ELF-1 (cell line): ENCODE measurements around the gene LPIN3.
A peak's percentile ranks its signal among the peaks of the same experiment; 100 is the strongest.
"Not testable (repeated sequence)": the region's sequence is repeated elsewhere in the genome, so short reads cannot be mapped to it uniquely, and the experiment has no call there.

ENCODE experiments used
- DNase-seq: peaks from one replicate; pipeline ENCODE4 v3.0.0-alpha.2; 2016; ENCODE audit warnings: low read depth, low spot score

LPIN3 gene, protein sequence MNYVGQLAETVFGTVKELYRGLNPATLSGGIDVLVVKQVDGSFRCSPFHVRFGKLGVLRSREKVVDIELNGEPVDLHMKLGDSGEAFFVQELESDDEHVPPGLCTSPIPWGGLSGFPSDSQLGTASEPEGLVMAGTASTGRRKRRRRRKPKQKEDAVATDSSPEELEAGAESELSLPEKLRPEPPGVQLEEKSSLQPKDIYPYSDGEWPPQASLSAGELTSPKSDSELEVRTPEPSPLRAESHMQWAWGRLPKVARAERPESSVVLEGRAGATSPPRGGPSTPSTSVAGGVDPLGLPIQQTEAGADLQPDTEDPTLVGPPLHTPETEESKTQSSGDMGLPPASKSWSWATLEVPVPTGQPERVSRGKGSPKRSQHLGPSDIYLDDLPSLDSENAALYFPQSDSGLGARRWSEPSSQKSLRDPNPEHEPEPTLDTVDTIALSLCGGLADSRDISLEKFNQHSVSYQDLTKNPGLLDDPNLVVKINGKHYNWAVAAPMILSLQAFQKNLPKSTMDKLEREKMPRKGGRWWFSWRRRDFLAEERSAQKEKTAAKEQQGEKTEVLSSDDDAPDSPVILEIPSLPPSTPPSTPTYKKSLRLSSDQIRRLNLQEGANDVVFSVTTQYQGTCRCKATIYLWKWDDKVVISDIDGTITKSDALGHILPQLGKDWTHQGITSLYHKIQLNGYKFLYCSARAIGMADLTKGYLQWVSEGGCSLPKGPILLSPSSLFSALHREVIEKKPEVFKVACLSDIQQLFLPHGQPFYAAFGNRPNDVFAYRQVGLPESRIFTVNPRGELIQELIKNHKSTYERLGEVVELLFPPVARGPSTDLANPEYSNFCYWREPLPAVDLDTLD

GRCh38 chr20:41340327-41341055 lies at the start of gene LPIN3:
Gene LPIN3 (plus strand): TSS chr20:41340821. CDS start chr20:41345804, 4,983 bp downstream.
- DNase-seq = peak; percentile 98

DNA sequence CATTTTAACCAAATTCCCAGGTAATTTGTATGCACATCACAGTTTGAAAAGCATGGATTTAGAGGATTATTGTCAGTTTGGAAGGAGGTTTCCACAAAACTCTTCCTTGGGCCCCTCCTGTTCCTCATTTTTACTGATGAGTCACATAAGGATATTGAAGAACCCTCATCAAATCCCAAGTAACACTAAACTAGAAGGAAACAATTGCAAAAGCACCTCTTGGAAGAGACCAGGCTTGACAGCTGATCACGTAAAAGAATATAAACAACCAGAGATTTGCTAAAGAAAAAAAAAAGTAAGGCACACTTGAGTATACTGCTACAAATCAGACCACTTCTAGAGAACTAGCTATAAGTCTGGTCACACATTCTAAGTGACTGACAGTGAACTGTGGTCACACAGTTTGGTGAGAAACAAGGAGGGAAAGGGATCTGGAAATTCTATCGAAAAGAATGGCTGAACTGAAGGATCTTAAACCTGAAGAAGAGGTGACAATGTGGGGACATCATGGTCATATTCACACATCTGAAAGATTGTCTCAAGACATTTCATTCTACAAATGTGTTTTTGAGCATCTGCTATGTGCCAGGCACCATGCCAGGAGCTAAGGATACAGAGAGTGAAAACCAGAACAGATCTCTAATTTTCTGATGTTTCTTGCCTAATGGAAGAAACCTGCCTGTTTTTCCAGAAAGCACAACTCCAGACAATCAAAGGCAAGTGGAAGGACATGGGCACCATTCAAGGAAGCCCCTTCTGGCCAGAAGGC lies 47.2 kb upstream of the LPIN3 start:
- no peak for DNase-seq

- DNase-seq = no peak
Measured at GRCh38 chr20:41299899-41300298, 40.7 kb upstream of the LPIN3 start.

DNA sequence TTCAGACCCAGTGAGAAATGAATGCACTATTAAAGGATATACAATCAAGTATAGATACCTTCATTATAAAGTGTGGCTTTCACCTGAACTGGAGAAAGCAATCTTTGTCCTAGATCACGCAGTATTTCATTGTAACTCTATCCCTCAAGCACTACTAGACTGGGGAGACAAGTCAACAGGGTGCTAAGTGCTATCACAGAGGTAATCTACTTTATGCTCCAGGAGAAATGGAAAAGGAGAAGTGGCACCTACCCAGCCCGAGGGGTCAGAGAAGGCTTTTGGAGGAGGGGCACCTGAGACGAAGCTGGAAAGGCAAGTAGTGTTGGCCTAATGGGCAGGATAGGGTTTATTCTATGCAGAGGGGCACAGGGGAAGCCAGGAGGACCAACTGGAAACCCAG lies 40.2 kb upstream of the LPIN3 start:
- no peak for DNase-seq

DNA sequence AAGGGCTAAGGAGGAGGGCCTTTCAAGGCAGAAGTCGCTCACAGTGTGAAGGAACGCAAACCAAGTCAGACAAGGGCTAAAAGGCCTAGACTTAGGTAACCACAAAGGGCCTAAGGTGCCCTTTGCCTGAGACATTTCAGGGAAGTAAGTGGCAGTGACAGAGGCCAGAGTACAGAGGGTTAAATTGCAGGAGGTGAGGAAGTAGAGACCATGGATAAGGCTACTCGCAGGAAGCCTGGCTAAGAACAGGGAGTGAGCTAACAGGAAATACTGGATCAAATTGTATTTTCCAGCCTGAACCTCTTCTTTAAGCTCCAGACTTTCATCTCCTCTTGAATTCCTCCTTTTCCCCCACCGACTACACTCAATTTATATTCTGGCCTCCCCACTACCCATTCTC lies 39.7 kb upstream of the LPIN3 start:
- DNase-seq = no peak

DNA sequence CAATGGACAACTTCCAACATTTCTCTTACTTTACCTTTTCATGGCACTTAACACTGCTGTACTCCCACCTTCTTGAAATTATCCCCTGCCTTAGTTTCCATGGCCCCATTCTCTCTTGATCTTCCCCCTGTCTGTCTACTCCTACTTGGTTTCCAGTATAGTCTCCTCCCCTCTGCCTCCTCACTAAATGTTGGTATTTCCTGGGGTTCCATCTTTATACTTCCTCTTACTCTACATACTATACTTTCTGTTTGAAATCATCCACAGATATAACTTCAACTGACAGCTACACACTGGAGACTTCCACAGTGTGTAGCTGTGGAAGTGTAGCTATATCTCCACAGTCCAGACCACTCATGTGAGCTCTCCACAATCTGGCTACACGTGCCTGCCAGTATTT lies 36.6 kb upstream of the LPIN3 start:
- DNase-seq = no peak

- DNase-seq = no peak
Measured at GRCh38 chr20:41304424-41305079, 36.1 kb upstream of the LPIN3 start.

DNA sequence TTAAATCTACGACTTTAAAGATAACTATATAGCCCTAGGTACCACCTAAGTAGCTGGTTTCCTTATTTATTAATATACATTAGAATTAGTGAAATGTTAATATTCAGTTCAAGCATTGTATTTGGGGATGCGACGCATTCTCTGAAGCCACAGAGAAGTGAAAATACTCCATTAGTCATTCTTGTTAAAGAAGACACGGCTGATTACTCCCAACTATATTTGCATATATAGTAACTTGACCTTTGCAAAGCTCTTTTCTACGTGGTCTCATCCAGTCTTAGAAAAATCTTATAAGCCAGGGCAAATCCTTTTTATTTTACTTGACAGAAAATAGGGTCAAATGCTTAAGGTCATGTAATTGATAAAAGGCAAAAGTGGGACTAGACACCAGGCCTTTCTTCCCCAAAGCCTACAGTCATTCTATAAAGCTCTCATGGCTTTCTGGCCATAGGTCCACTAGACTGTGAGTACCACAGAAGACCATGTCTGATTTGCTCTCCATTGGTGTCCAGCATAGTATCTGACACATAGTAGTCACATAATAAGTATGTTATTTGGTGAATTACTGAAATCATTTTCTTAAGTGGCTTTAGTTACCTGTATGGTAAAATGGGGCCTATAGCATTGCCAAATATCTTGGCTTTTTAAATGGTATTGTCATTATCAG lies 34.4 kb upstream of the LPIN3 start:
- no peak for DNase-seq

- DNase-seq = no peak
Measured at GRCh38 chr20:41307021-41307420, 33.6 kb upstream of the LPIN3 start.

- no peak for DNase-seq
Measured at GRCh38 chr20:41308290-41308711, 32.3 kb upstream of the LPIN3 start.

DNA sequence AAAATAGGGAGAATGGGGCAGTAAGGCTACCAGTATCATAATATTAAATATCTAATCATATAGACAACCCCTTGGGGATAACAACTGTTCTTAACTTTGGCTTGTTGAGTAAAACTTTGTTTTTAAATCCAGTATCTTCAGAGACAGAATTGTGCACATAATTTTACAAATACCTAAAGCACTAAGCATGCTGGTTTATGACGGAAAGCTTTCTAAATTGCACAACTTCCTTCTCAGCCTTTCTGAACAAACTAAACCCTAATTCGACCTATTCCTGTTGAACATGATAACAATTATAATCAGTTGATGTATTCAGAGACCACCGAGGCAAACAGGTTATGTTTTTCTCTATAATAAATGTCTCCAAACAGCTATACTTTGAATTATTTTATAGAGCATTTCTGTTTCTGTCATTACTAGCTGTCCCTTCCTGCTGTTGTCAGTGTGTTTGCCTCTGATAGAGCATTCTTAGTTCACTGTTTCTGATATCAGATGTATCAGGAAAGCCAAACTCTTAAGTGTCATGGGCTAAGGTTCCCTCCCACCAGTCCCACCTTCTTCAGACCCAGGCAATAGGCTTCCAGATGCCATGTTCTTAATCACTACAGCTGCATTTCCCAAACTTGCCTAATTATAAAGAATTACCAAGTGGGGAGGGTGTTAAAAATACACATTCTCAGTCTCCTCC lies 31.8 kb upstream of the LPIN3 start:
- no peak for DNase-seq

- no peak for DNase-seq
Measured at GRCh38 chr20:41309817-41310216, 30.8 kb upstream of the LPIN3 start.

DNA sequence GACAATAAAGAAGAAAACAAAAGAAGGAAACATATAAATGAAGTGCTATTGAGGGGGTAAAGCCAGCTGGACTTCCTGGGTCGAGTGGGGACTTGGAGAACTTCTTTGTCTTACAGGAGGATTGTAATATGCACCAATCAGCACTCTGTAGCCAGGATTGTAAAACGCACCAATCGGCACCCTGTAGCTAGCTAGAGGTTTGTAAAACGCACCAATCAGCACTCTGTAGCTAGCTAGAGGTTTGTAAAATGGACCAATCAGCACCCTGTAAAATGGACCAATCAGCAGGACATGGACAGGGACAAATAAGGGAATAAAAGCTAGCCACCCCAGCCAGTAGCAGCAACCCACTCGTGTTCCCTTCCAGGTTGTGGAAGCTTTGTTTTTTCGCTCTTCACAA lies 28.6 kb upstream of the LPIN3 start:
- DNase-seq = not testable (repeated sequence)

- DNase-seq = no peak
Measured at GRCh38 chr20:41314386-41314785, 26.2 kb upstream of the LPIN3 start.

DNA sequence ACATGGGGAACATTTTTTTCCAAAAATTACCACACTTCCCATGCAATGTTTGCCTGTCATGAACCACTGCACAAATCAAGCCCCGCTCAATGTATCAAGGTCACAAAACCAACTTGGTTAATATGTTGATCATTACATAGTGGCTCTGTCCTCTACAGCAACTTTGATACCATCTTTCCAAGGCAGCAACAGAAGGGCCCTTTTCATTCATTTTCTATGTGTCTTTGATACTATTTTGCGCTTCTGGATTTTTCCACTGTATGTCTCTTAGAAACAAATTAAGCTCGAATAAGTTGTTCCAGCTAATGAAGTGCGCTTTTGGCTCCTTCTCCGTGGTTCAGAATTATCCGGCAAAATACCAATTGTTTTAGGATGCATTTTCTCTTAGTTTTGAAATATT lies 24.6 kb upstream of the LPIN3 start:
- no peak for DNase-seq

DNA sequence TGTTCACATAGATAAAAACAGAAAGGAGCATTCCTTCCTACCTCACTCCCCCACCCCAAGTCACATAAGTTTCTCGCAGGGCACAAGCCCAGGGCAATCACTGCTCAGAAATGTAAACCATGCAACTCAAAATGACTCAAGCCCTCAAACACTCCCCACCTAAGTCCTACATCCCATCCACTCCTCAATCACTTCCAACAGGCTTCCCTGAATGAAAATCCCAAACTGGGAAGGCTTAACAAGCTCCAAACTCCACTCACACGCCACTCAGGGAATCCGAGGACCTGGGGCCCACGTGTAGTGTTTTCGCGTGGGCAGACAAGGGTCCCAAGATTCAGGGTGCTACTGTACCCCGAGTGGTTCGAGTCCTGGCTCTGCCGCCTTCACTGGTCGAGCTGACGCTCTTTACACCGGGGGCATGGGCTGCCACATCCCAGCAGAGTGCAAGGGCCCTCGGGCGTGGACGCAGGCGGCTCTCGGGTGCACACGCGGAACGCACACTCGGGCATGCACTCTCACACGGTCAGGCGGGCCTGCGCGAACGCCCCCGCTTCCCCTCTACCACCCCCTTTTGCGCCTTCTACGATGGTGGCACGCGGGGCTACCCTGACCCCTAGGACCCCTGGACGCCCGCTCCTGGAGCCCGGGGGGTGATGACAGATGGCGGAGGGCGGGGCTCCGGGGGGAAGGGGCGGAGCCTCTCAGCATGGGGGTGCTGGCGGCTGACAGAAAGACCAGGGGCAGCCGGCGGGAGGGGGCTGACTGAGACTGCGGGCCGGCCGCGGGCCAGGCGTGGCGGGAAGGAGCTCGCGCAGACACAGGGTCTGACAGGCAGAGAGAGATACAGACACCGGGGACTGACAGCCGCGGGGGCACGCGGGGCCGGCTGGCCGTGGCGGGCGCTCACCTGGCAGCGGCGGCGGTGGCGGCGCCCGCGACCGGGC lies 23.7 kb upstream of the LPIN3 start:
- DNase-seq = peak; percentile 60

DNA sequence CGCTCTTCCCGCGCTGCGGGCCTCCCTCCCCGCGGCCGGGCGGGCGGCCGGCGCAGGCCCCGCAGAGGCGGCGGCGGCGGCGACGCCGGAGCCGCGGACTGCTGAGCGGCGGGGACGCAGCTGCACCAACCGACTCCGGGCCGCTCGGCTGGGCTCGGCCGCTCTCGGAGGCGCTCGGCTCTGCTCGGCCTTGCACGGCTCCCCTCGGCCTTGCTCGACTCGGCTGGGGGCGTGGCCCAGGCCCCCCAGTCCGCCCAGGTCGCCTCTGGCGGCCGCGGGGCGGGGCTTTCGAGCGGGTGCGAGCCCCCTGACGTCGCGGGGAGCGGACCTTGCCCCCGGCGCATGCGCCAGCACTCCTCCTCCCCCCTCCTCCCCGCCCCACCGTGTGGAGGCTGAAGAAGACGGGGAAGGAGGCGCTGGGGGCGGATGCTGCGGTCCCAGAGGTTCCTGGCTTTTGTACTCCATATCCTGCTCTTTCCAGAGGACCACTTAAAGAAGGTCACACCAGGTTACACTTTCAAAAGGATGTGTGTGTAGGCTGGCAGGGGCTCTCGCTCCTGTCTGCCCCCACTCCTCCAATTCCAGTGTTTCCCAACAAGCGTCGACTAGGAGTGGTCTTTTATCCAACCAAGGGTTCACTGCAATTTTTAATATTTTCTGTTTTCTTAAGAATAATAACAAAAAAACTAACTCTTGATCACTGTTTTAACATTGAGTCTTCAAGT lies 22.9 kb upstream of the LPIN3 start, which contains the start of gene ZHX3:
Gene ZHX3, minus strand, starts transcription at position 186 of the 725 bp plus-strand sequence. CDS start 112,815 bp downstream, outside the sequence.
- peak; percentile 97 for DNase-seq

DNA sequence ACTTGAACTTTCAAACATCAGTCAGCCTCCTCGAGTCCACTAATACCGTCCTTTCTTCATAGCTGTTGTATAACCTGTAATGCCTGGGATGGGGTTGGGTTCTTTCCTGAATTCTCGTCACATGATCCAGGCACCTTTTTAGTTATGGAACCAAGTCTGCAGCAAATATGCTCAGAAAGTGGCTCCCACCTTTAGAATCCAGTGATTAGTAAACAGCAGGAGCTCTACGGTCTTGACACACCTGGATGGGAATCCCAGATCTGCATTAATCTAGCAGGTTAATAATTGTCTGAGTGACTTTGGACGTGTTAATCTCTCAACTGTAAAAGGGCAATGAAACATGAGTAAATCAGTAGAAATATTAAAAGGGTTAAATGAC lies 22.4 kb upstream of the LPIN3 start:
- DNase-seq = no peak
